Mesendoderm (in vitro differentiated cells): Measurements from ENCODE around the gene RASA4. TPM values are rescaled to one million over a fixed set of nuclear protein-coding genes. Genes with fewer than 3 reads are reported as not detected.
"Not testable (repeated sequence)": the region's sequence is repeated elsewhere in the genome, so short reads cannot be mapped to it uniquely, and the experiment has no call there.

Experiments
- DNase-seq: peaks from one replicate; pipeline ENCODE4 v3.0.0; 2013
- H2AK5ac ChIP-seq: 2 replicates; pipeline ENCODE4 v1.6.1; 2013; ENCODE audit warnings: low read length, inconsistent platforms
- H2BK120ac ChIP-seq: 2 replicates; pipeline ENCODE4 v1.6.1; 2013; ENCODE audit warnings: low read depth, mild to moderate bottlenecking, low read length, moderate library complexity, mixed read lengths
- H2BK15ac ChIP-seq: replicated peaks from 2 replicates; pipeline ENCODE4 v1.6.1; 2013; ENCODE audit warnings: low read depth, mild to moderate bottlenecking, moderate library complexity
- H2BK5ac ChIP-seq: 2 replicates; pipeline ENCODE4 v1.6.1; 2013; ENCODE audit warnings: low read length, inconsistent platforms
- H3K18ac ChIP-seq: 2 replicates; pipeline ENCODE4 v1.6.1; 2013; ENCODE audit warnings: mild to moderate bottlenecking, low read length, mixed read lengths
- H3K23ac ChIP-seq: one replicate; pipeline ENCODE4 v1.6.1; 2013; ENCODE audit warnings: low read length
- H3K27ac ChIP-seq: 2 replicates; pipeline ENCODE4 v1.5.1; 2013; ENCODE audit warnings: low read depth, mild to moderate bottlenecking, inconsistent platforms, low read length, moderate library complexity
- H3K27me3 ChIP-seq: 2 replicates; pipeline ENCODE4 v1.6.1; 2013; ENCODE audit warnings: low read length, control low read depth, mild to moderate bottlenecking, inconsistent platforms; ENCODE audit not compliant: insufficient read depth, poor library complexity
- H3K36me3 ChIP-seq: 2 replicates; pipeline ENCODE4 v1.6.1; 2013; ENCODE audit warnings: low read length, inconsistent platforms; ENCODE audit not compliant: control insufficient read depth, insufficient read depth
- H3K4ac ChIP-seq: one replicate; pipeline ENCODE4 v1.6.1; 2013; ENCODE audit warnings: low read depth, mild to moderate bottlenecking, low read length, moderate library complexity
- H3K4me1 ChIP-seq: 2 replicates; pipeline ENCODE4 v1.6.1; 2013; ENCODE audit warnings: low read depth, low read length, inconsistent platforms; ENCODE audit not compliant: control insufficient read depth
- H3K4me2 ChIP-seq: 2 replicates; pipeline ENCODE4 v1.6.1; 2013; ENCODE audit warnings: low read length
- H3K4me3 ChIP-seq: 2 replicates; pipeline ENCODE4 v1.5.1; 2013; ENCODE audit warnings: mild to moderate bottlenecking, low read length
- H3K56ac ChIP-seq: one replicate; pipeline ENCODE4 v1.6.1; 2013; ENCODE audit warnings: low read length
- H3K79me1 ChIP-seq: 2 replicates; pipeline ENCODE4 v1.6.1; 2013; ENCODE audit warnings: low read length, inconsistent platforms
- H3K79me2 ChIP-seq: 2 replicates; pipeline ENCODE4 v1.6.1; 2013; ENCODE audit warnings: mild to moderate bottlenecking, low read length; ENCODE audit not compliant: control insufficient read depth, insufficient read depth
- H3K9ac ChIP-seq: 2 replicates; pipeline ENCODE4 v1.6.1; 2013; ENCODE audit warnings: low read length, inconsistent platforms
- H4K5ac ChIP-seq: one replicate; pipeline ENCODE4 v1.6.1; 2013; ENCODE audit warnings: low read length
- H4K8ac ChIP-seq: one replicate; pipeline ENCODE4 v1.6.1; 2013; ENCODE audit warnings: low read depth, mild to moderate bottlenecking, control low read depth, low read length, moderate library complexity
- WGBS: extraction: QIAGEN DNeasy Blood & Tissue Kit; methylation state at CpG from one replicate; pipeline ENCODE4 v1.1.7; 2013; ENCODE audit warnings: low lambda C conversion rate, missing lambda C conversion rate; ENCODE audit not compliant: insufficient coverage; ENCODE audit errors: extremely low coverage; 5-methylcytosine and 5-hydroxymethylcytosine counted together
- polyA plus RNA-seq, 2 experiments: library from polyadenylated mRNA; stranded (reverse); fragments of 200-250 nt; gene quantifications; one replicate each; pipeline ENCODE4 v1.2.3, GENCODE V29; 2013

RASA4 gene
- polyA plus RNA-seq (2013, experiment 1 of 2), result 2.2 TPM
- polyA plus RNA-seq (2013, experiment 2 of 2), result 2.7 TPM

DNA sequence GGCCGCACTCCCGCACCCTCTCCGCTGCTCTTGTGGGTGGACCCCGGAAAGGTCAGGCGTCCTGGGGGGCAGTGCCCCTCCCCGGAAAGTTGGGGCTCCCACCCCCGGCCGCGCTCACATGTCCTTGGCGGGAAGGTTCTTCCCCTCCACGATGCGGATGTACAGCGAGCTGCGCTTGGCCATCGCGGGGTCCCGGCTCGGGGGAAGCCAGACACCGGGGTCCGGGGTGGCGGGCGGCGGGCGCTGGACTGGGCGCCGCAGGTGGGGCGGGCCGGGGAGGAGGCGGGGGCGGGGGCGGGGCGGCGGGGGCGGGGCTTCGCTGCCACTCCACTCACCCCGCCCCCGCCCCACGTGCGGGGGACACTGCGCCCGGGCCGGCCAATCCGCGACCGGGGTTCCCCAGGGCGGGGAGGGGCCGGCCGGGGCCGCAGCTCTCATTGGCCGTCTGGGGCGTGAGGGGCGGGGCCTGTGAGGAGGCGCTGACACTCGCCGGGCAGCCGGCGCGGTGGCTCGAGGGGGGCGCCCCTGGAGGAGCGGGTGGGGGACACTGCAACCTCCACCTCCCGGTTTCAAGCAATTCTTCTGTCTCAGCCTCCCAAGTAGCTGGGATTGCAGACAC, at the start of gene RASA4:
Gene RASA4 (minus strand): TSS at position 250 of the 619 bp plus-strand sequence. CDS start 67 bp downstream, at position 183.
- not testable (repeated sequence) for H4K8ac ChIP-seq, H2BK15ac ChIP-seq, H3K9ac ChIP-seq, H3K79me2 ChIP-seq, H2BK120ac ChIP-seq, H3K27ac ChIP-seq, H3K4me1 ChIP-seq, H4K5ac ChIP-seq, H3K27me3 ChIP-seq, H3K23ac ChIP-seq, H3K18ac ChIP-seq, H2BK5ac ChIP-seq, H3K4ac ChIP-seq, H3K4me3 ChIP-seq, H3K36me3 ChIP-seq, H3K4me2 ChIP-seq, H3K79me1 ChIP-seq, H2AK5ac ChIP-seq
- peak; percentile 0 for DNase-seq
- H3K56ac ChIP-seq, result peak within 1 kb of the TSS; percentile 56
- WGBS, result no CpG with 5 or more reads among the region's 62 CpGs

GRCh38 chr7:102664765-102665164, 48.2 kb upstream of the RASA4 start:
- H3K79me1 ChIP-seq, H2BK15ac ChIP-seq, H3K4me2 ChIP-seq, H3K9ac ChIP-seq, H3K36me3 ChIP-seq, H3K4me3 ChIP-seq, H3K27me3 ChIP-seq, H3K79me2 ChIP-seq, H2AK5ac ChIP-seq, H4K8ac ChIP-seq, H3K4me1 ChIP-seq, DNase-seq, H3K27ac ChIP-seq, H3K4ac ChIP-seq, H4K5ac ChIP-seq, H2BK120ac ChIP-seq, H3K56ac ChIP-seq, H2BK5ac ChIP-seq, H3K18ac ChIP-seq, H3K23ac ChIP-seq: not testable (repeated sequence)
- no CpG with 5 or more reads among the region's 11 CpGs for WGBS

DNA sequence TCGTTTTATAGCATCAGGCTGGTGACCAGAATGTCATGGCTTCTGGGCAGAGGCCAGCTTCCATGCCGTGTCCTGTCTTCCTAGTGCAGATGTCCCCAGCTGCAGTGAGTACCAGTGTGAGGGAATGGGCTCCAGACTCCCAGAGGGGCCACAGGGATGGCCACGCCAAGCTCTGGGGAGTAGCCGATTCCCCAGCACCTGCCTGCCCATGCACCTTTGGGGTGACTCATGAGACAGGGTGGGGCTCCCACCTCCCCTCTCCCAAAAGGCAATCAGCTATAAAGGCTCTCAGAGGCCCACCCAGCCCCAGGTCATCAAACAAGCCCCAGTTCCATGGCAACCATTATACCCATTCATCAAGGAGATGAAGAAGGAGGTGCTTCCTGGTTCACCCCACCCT, 33.4 kb upstream of the RASA4 start, which contains the start of gene SPDYE2B:
Gene SPDYE2B (plus strand): TSS at position 396 of the 400 bp plus-strand sequence. CDS start 2,030 bp downstream, outside the sequence.
- not testable (repeated sequence) for H3K79me2 ChIP-seq, H4K5ac ChIP-seq, H2BK5ac ChIP-seq, H2AK5ac ChIP-seq, H4K8ac ChIP-seq, H3K18ac ChIP-seq, H3K9ac ChIP-seq, H3K4me1 ChIP-seq, H3K27me3 ChIP-seq, H3K23ac ChIP-seq, H3K36me3 ChIP-seq, H3K27ac ChIP-seq, H3K4me2 ChIP-seq, H2BK120ac ChIP-seq, H3K4ac ChIP-seq, H3K4me3 ChIP-seq, H3K79me1 ChIP-seq, H3K56ac ChIP-seq, DNase-seq, H2BK15ac ChIP-seq
- WGBS, result no CpG with 5 or more reads among the region's 4 CpGs

DNA sequence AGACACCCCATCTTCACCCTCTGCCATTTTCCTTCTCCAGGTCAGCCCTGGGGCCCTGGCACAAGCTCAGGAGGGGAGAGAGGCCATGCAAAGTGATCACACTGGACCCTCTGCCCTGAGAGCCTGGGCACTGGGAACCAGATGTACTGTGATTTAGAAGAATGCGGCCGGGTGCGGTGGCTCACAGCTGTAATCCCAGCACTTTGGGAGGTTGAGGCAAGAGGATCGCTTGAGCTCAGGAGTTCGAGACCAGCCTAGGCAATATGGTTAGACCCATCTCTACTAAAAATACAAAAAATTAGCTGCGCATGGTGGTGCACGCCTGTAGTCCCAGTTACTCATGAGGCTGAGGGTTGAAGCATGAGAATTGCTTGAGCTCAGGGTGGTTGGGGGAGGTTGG, 31.3 kb upstream of the RASA4 start:
- H3K4me2 ChIP-seq, H4K8ac ChIP-seq, H3K36me3 ChIP-seq, H2BK120ac ChIP-seq, H3K27ac ChIP-seq, H3K79me2 ChIP-seq, H3K9ac ChIP-seq, H3K79me1 ChIP-seq, H3K4ac ChIP-seq, DNase-seq, H3K4me1 ChIP-seq, H3K27me3 ChIP-seq, H2BK15ac ChIP-seq, H2BK5ac ChIP-seq, H3K4me3 ChIP-seq, H4K5ac ChIP-seq, H3K23ac ChIP-seq, H2AK5ac ChIP-seq, H3K18ac ChIP-seq, H3K56ac ChIP-seq: not testable (repeated sequence)
- WGBS, result no CpG with 5 or more reads among the region's 7 CpGs

DNA sequence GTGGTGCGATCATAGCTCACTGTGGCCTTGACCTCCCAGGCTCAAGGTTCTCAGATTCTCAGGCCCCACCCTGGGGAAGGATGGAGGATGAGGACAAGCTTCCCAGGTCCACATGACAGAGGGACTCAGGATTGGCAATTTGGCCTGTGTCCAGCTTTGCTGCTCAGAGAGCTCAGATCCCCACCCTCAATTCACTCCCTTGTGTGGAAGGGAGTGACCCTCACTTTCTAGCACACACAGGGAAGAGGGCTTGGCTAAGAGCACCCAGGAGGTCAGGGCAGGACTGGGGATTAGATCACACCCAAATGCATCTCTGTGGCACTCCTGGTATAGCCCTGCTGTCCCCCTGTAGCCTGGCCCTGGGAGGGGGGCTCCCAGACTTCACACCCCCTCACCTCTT, 26.8 kb upstream of the RASA4 start:
- H3K27ac ChIP-seq, H3K36me3 ChIP-seq, H4K5ac ChIP-seq, H3K4me3 ChIP-seq, H3K4ac ChIP-seq, H3K4me2 ChIP-seq, H3K56ac ChIP-seq, H2BK5ac ChIP-seq, H3K27me3 ChIP-seq, H3K9ac ChIP-seq, DNase-seq, H3K23ac ChIP-seq, H3K79me1 ChIP-seq, H2BK120ac ChIP-seq, H3K4me1 ChIP-seq, H3K18ac ChIP-seq, H4K8ac ChIP-seq, H3K79me2 ChIP-seq, H2AK5ac ChIP-seq, H2BK15ac ChIP-seq: not testable (repeated sequence)
- no CpG with 5 or more reads among the region's 1 CpG for WGBS

DNA sequence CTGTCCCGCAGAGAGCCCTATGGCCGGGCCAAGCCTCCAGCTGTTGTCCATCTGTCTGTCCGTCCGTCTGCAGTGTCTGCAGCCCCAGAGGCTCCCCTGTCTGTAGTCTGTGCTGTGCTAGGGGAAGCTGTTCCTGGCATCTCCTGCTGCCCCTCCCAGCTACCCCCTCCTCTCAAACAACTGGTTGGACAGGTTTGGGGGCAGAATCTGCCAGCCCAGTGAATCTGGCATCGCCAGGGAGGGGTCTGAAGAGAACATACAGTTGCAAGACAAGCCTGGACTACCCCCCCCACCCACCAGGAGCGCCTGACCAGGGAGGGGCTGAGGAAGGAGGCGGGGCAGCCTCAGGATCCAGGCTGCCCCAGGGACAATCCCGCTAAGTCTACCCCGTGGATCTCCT, 26.1 kb upstream of the RASA4 start, which contains the start of gene UPK3BL1:
Gene UPK3BL1 (minus strand): TSS at position 101 of the 400 bp plus-strand sequence. CDS start 50 bp downstream, at position 51.
- not testable (repeated sequence) for H3K27me3 ChIP-seq, H3K4me2 ChIP-seq, H4K5ac ChIP-seq, H3K4ac ChIP-seq, H3K9ac ChIP-seq, H3K18ac ChIP-seq, DNase-seq, H3K56ac ChIP-seq, H2AK5ac ChIP-seq, H3K4me3 ChIP-seq, H3K79me1 ChIP-seq, H3K36me3 ChIP-seq, H2BK120ac ChIP-seq, H3K4me1 ChIP-seq, H3K27ac ChIP-seq, H4K8ac ChIP-seq, H3K23ac ChIP-seq, H2BK5ac ChIP-seq, H3K79me2 ChIP-seq, H2BK15ac ChIP-seq
- WGBS, result no CpG with 5 or more reads among the region's 9 CpGs
